DMS114 treated with DMSO at 0.1 percent for 48 hours (cell line): Measurements from ENCODE around the gene KRT82.
"Not testable (repeated sequence)": the region's sequence is repeated elsewhere in the genome, so short reads cannot be mapped to it uniquely, and the experiment has no call there.

Source experiments
- DNase-seq: peaks from one replicate; lab custom pipeline; 2025; ENCODE audit not compliant: unreplicated experiment; lab: John Stamatoyannopoulos, UW

The KRT82 gene

DNA sequence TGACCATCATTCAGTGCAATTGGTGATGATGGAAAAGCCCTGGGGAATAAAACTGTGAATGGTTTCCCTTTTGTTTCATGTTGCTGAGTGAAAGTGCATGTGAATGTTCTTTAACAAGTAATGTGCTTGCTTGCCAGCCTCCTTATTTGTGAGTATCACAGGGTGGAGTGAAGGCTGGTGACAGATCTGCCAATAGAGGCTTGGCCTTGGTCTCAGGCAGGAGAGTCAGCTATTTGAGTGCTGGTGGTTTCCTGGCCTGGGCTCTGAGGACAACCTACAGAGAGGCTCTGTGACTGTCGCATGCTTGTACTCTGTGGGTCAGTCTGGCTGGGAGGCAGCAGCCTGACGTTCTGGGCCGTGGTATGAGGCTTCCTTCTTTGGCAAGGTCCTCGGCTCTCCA is 59.5 kb downstream of the KRT82 start:
- DNase-seq, result no peak

GRCh38 chr12:52345041-52345440 is 61.1 kb downstream of the KRT82 start:
- not testable (repeated sequence) for DNase-seq

- DNase-seq, result no peak
Observed at GRCh38 chr12:52344111-52344510, 62.0 kb downstream of the KRT82 start.
